Measurements from ENCODE around the gene CD47. TPM values are rescaled to one million over a fixed set of nuclear protein-coding genes. Genes with fewer than 3 reads are reported as not detected.

CD47 gene
- total RNA-seq, 2 experiments from 2014 or later: 136 to 137 TPM

GRCh38 chr3:108127301-108127988, 36.6 kb upstream of the CD47 start:
- peaks cover 51% of the 10 kb centered on the region for H3K36me3 Mint-ChIP-seq (ENCODE audit: low read depth)
- DNase-seq: peak; percentile 83
- ChIA-PET POLR2A (interaction anchor here (1.0 to 7.4 kb wide), 8 partner anchors 11 to 462 kb away, joined by 3 to 96 read pairs (median 23); partner anchors contain the start of genes CIP2A, DZIP3 and IFT57), CTCF (interaction anchor here (1.0 to 4.9 kb wide), 7 partner anchors 26 to 350 kb away, joined by 3 to 24 read pairs (median 5); no protein-coding TSS in a partner anchor)
- H3K27me3 Mint-ChIP-seq (ENCODE audit: low read depth): no peaks in the 10 kb centered on the region
- H3K9me3 Mint-ChIP-seq (ENCODE audit: insufficient read depth): no peaks in the 10 kb centered on the region
- H3K4me1 Mint-ChIP-seq (ENCODE audit: low read depth): peaks cover 83% of the 10 kb centered on the region
- H3K27ac Mint-ChIP-seq: peak overlapping the region; percentile 96
- peak overlapping the region; percentile 80 for H3K4me3 Mint-ChIP-seq
- ATAC-seq: peak; percentile 65

GRCh38 chr3:108126348-108126747, 35.5 kb upstream of the CD47 start:
- Mint-ChIP-seq H3K9me3 (ENCODE audit: insufficient read depth) (no peaks in the 10 kb centered on the region), H3K4me3 (peak overlapping the region; percentile 79), H3K36me3 (ENCODE audit: low read depth) (peaks cover 42% of the 10 kb centered on the region), H3K27me3 (ENCODE audit: low read depth) (no peaks in the 10 kb centered on the region), H3K27ac (peak overlapping the region; percentile 89), H3K4me1 (ENCODE audit: low read depth) (peaks cover 72% of the 10 kb centered on the region)
- DNase-seq: no peak
- no peak for ATAC-seq
- ChIA-PET CTCF (interaction anchor here (1.3 to 4.2 kb wide), 5 partner anchors 8 to 351 kb away, joined by 3 to 24 read pairs (median 5); no protein-coding TSS in a partner anchor), POLR2A (interaction anchor here (0.5 to 7.4 kb wide), 14 partner anchors 8 to 464 kb away, joined by 3 to 96 read pairs (median 6); partner anchors contain the start of genes CIP2A, DZIP3 and IFT57)

GRCh38 chr3:108125550-108126071, 34.8 kb upstream of the CD47 start:
- Mint-ChIP-seq H3K4me3 (peak overlapping the region; percentile 79), H3K4me1 (ENCODE audit: low read depth) (peaks cover 64% of the 10 kb centered on the region), H3K9me3 (ENCODE audit: insufficient read depth) (no peaks in the 10 kb centered on the region), H3K27me3 (ENCODE audit: low read depth) (no peaks in the 10 kb centered on the region), H3K27ac (peak overlapping the region; percentile 89), H3K36me3 (ENCODE audit: low read depth) (peaks cover 35% of the 10 kb centered on the region)
- CTCF ChIA-PET: interaction anchor here (1.2 to 4.2 kb wide), 4 partner anchors 8 to 352 kb away, joined by 3 to 24 read pairs (median 4); no protein-coding TSS in a partner anchor
- DNase-seq: peak; percentile 74
- POLR2A ChIA-PET: interaction anchor here (0.5 to 7.4 kb wide), 16 partner anchors 8 to 464 kb away, joined by 3 to 96 read pairs (median 4); partner anchors contain the start of genes CIP2A, DZIP3 and IFT57
- ATAC-seq: peak; percentile 60

- H3K27ac Mint-ChIP-seq: peak overlapping the region; percentile 89
- ATAC-seq (peak; percentile 21), DNase-seq (no peak)
- ChIA-PET CTCF (interaction anchor here (1.2 to 4.2 kb wide), 4 partner anchors 9 to 353 kb away, joined by 3 to 24 read pairs (median 4); no protein-coding TSS in a partner anchor), POLR2A (interaction anchor here (0.8 to 7.4 kb wide), 14 partner anchors 8 to 465 kb away, joined by 3 to 96 read pairs (median 6); partner anchors contain the start of genes CIP2A, DZIP3 and IFT57)
- H3K4me3 Mint-ChIP-seq: peak overlapping the region; percentile 79
- no peaks in the 10 kb centered on the region for H3K27me3 Mint-ChIP-seq (ENCODE audit: low read depth)
- peaks cover 34% of the 10 kb centered on the region for H3K36me3 Mint-ChIP-seq (ENCODE audit: low read depth)
- H3K4me1 Mint-ChIP-seq (ENCODE audit: low read depth): peaks cover 61% of the 10 kb centered on the region
- no peaks in the 10 kb centered on the region for H3K9me3 Mint-ChIP-seq (ENCODE audit: insufficient read depth)
Measured at GRCh38 chr3:108125153-108125543, 34.3 kb upstream of the CD47 start.

- POLR2A ChIA-PET: interaction anchor here (1.0 to 7.4 kb wide), 8 partner anchors 9 to 169 kb away, joined by 3 to 96 read pairs (median 12); partner anchors contain the start of genes CD47 and IFT57
- CTCF ChIA-PET: interaction anchor here (1.2 to 4.2 kb wide), 3 partner anchors 8 to 36 kb away, joined by 3 to 24 read pairs (median 3); no protein-coding TSS in a partner anchor
- peak; percentile 56 for ATAC-seq
- Mint-ChIP-seq H3K4me1 (ENCODE audit: low read depth) (peaks cover 63% of the 10 kb centered on the region), H3K36me3 (ENCODE audit: low read depth) (peaks cover 30% of the 10 kb centered on the region), H3K27me3 (ENCODE audit: low read depth) (no peaks in the 10 kb centered on the region), H3K4me3 (peak overlapping the region; percentile 79), H3K9me3 (ENCODE audit: insufficient read depth) (no peaks in the 10 kb centered on the region), H3K27ac (peak overlapping the region; percentile 89)
- peak; percentile 76 for DNase-seq
Measured at GRCh38 chr3:108124337-108125152, 33.7 kb upstream of the CD47 start.

GRCh38 chr3:108123326-108123725, 32.5 kb upstream of the CD47 start:
- ATAC-seq: no peak
- ChIA-PET POLR2A (interaction anchor here (0.6 to 7.4 kb wide), 5 partner anchors 18 to 81 kb away, joined by 3 to 96 read pairs (median 5); no protein-coding TSS in a partner anchor), CTCF (interaction anchor here (0.9 to 1.3 kb wide), 2 partner anchors 10 to 363 kb away, joined by 3 read pairs; no protein-coding TSS in a partner anchor)
- H3K4me1 Mint-ChIP-seq (ENCODE audit: low read depth): peaks cover 57% of the 10 kb centered on the region
- H3K4me3 Mint-ChIP-seq: no peak overlapping the region
- no peaks in the 10 kb centered on the region for H3K9me3 Mint-ChIP-seq (ENCODE audit: insufficient read depth)
- H3K36me3 Mint-ChIP-seq (ENCODE audit: low read depth): peaks cover 20% of the 10 kb centered on the region
- no peak overlapping the region for H3K27ac Mint-ChIP-seq
- DNase-seq: no peak
- no peaks in the 10 kb centered on the region for H3K27me3 Mint-ChIP-seq (ENCODE audit: low read depth)

- POLR2A ChIA-PET: interaction anchor here (0.8 to 7.4 kb wide), 2 partner anchors 21 to 34 kb away, joined by 4 to 96 read pairs; no protein-coding TSS in a partner anchor
Measured at GRCh38 chr3:108122276-108122675, 31.4 kb upstream of the CD47 start.

GRCh38 chr3:108119398-108120104, 28.7 kb upstream of the CD47 start:
- H3K36me3 Mint-ChIP-seq (ENCODE audit: low read depth): peaks cover 2% of the 10 kb centered on the region
- no peak overlapping the region for H3K27ac Mint-ChIP-seq
- ATAC-seq: no peak
- no peaks in the 10 kb centered on the region for H3K27me3 Mint-ChIP-seq (ENCODE audit: low read depth)
- DNase-seq: no peak
- no peaks in the 10 kb centered on the region for H3K9me3 Mint-ChIP-seq (ENCODE audit: insufficient read depth)
- POLR2A ChIA-PET: no interaction called here
- CTCF ChIA-PET: no interaction called here
- peaks cover 33% of the 10 kb centered on the region for H3K4me1 Mint-ChIP-seq (ENCODE audit: low read depth)
- no peak overlapping the region for H3K4me3 Mint-ChIP-seq

More at GRCh38 chr3:108122276-108122675, 31.4 kb upstream of the CD47 start:
- Mint-ChIP-seq H3K36me3 (ENCODE audit: low read depth) (peaks cover 13% of the 10 kb centered on the region), H3K27me3 (ENCODE audit: low read depth) (no peaks in the 10 kb centered on the region), H3K4me3 (no peak overlapping the region), H3K9me3 (ENCODE audit: insufficient read depth) (no peaks in the 10 kb centered on the region), H3K27ac (no peak overlapping the region), H3K4me1 (ENCODE audit: low read depth) (peaks cover 53% of the 10 kb centered on the region)
- DNase-seq: no peak
- no peak for ATAC-seq
- CTCF ChIA-PET: interaction anchor here (0.7 to 1.6 kb wide), 5 partner anchors 16 to 364 kb away, joined by 3 to 4 read pairs (median 3); no protein-coding TSS in a partner anchor

- peaks cover 2% of the 10 kb centered on the region for H3K27me3 Mint-ChIP-seq (ENCODE audit: low read depth)
- H3K4me3 Mint-ChIP-seq: no peak overlapping the region
- ATAC-seq (no peak), DNase-seq (no peak)
- ChIA-PET POLR2A (interaction anchor here (0.7 kb wide), 1 partner anchor 25 kb away, joined by 3 read pairs; no protein-coding TSS in a partner anchor), CTCF (interaction anchor here (1.0 kb wide), 1 partner anchor 24 kb away, joined by 4 read pairs; no protein-coding TSS in a partner anchor)
- peaks cover 20% of the 10 kb centered on the region for H3K4me1 Mint-ChIP-seq (ENCODE audit: low read depth)
- peaks cover 2% of the 10 kb centered on the region for H3K36me3 Mint-ChIP-seq (ENCODE audit: low read depth)
- no peak overlapping the region for H3K27ac Mint-ChIP-seq
- no peaks in the 10 kb centered on the region for H3K9me3 Mint-ChIP-seq (ENCODE audit: insufficient read depth)
Measured at GRCh38 chr3:108118038-108118768, 27.4 kb upstream of the CD47 start.

GRCh38 chr3:108117241-108117775, 26.5 kb upstream of the CD47 start:
- peaks cover 16% of the 10 kb centered on the region for H3K4me1 Mint-ChIP-seq (ENCODE audit: low read depth)
- ATAC-seq: no peak
- no peaks in the 10 kb centered on the region for H3K9me3 Mint-ChIP-seq (ENCODE audit: insufficient read depth)
- CTCF ChIA-PET: interaction anchor here (1.0 kb wide), 1 partner anchor 23 kb away, joined by 4 read pairs; no protein-coding TSS in a partner anchor
- no peak overlapping the region for H3K4me3 Mint-ChIP-seq
- H3K27me3 Mint-ChIP-seq (ENCODE audit: low read depth): peaks cover 2% of the 10 kb centered on the region
- H3K27ac Mint-ChIP-seq: no peak overlapping the region
- H3K36me3 Mint-ChIP-seq (ENCODE audit: low read depth): peaks cover 2% of the 10 kb centered on the region
- POLR2A ChIA-PET: no interaction called here
- no peak for DNase-seq
